CD14-positive monocyte (primary cell): ENCODE results near the gene ZRANB3. TPM values are rescaled to one million over a fixed set of nuclear protein-coding genes. Genes with fewer than 3 reads are reported as not detected.

Experiments used
- DNase-seq, 3 donors: peaks; one replicate each; pipeline ENCODE4 v3.0.0-alpha.2; 2011 to 2022
- H2AFZ ChIP-seq: 2 replicates; pipeline ENCODE4 v1.6.0; 2012; ENCODE audit warnings: mild to moderate bottlenecking, low read depth, low read length, inconsistent platforms; ENCODE audit not compliant: insufficient read depth, poor library complexity, severe bottlenecking
- H3K27ac ChIP-seq, 2 donors: 1 replicate in 1 of 2; 2 replicates in 1 of 2; pipeline ENCODE4 v1.5.1; 2012 to 2013; ENCODE audit warnings: low read length in 2 of 2, control low read depth in 1 of 2, inconsistent platforms in 1 of 2, low read depth in 1 of 2, mild to moderate bottlenecking in 1 of 2
- H3K27me3 ChIP-seq, 2 donors: one replicate each; pipeline versions ENCODE4 v1.6.0 to v1.6.1; 2011 to 2013; ENCODE audit warnings: low read length in 2 of 2; ENCODE audit not compliant: control insufficient read depth in 2 of 2, insufficient read depth in 2 of 2
- H3K36me3 ChIP-seq, 2 donors: replicated peaks in 1 of 2; 1 replicate in 1 of 2; 2 replicates in 1 of 2; pipeline versions ENCODE4 v1.5.1 to v1.6.1; 2012 to 2013; ENCODE audit warnings: low read length in 2 of 2, control low read depth in 1 of 2, inconsistent platforms in 1 of 2, mild to moderate bottlenecking in 1 of 2; ENCODE audit not compliant: insufficient read depth in 2 of 2, control insufficient read depth in 1 of 2
- H3K4me1 ChIP-seq, 2 donors: 1 replicate in 1 of 2; 2 replicates in 1 of 2; pipeline versions ENCODE4 v1.5.1 to v1.6.1; 2012 to 2013; ENCODE audit warnings: low read length in 2 of 2, control low read depth in 1 of 2, inconsistent platforms in 1 of 2, mild to moderate bottlenecking in 1 of 2, moderate library complexity in 1 of 2; ENCODE audit not compliant: insufficient read depth in 2 of 2, control insufficient read depth in 1 of 2
- H3K4me2 ChIP-seq: replicated peaks from 2 replicates; pipeline ENCODE3; 2012; ENCODE audit warnings: low read length, moderate library complexity, mild to moderate bottlenecking; ENCODE audit not compliant: poor library complexity, severe bottlenecking; ENCODE audit errors: extremely low read depth
- H3K4me3 ChIP-seq, 3 experiments: fragments of 200-600 bp in 1 of 3; sonication (generic) in 1 of 3; replicated peaks in 1 of 3; 1 replicate in 2 of 3; 2 replicates in 1 of 3; pipeline ENCODE4 v1.5.1; 2011 to 2013; ENCODE audit warnings: low read length in 3 of 3, mild to moderate bottlenecking in 3 of 3, control low read depth in 2 of 3, low read depth in 2 of 3, inconsistent platforms in 1 of 3, moderate library complexity in 1 of 3
- H3K79me2 ChIP-seq: 2 replicates; pipeline ENCODE4 v1.6.0; 2012; ENCODE audit warnings: mild to moderate bottlenecking, control low read depth, inconsistent platforms, low read length, moderate library complexity; ENCODE audit not compliant: insufficient read depth
- H3K9ac ChIP-seq: 2 replicates; pipeline ENCODE4 v1.6.0; 2017; ENCODE audit warnings: low read length, mild to moderate bottlenecking; ENCODE audit not compliant: insufficient read depth, poor library complexity, severe bottlenecking
- H3K9me3 ChIP-seq, 2 donors: replicated peaks in 1 of 2; 1 replicate in 1 of 2; 2 replicates in 1 of 2; pipeline versions ENCODE4 v1.5.1 to v1.6.1; 2012 to 2013; ENCODE audit warnings: low read length in 2 of 2, control low read depth in 1 of 2; ENCODE audit not compliant: control insufficient read depth in 1 of 2, insufficient read depth in 1 of 2
- H4K20me1 ChIP-seq: 2 replicates; pipeline ENCODE4 v1.6.0; 2012; ENCODE audit warnings: mild to moderate bottlenecking, low read length, control low read depth, moderate library complexity; ENCODE audit not compliant: insufficient read depth
- H3K27ac Mint-ChIP-seq, 7 donors: one replicate each; pipeline ENCODE4 v1.8.0; 2020; ENCODE audit warnings: mild to moderate bottlenecking in 7 of 7, mixed read lengths in 7 of 7, moderate library complexity in 6 of 7, inconsistent platforms in 2 of 7
- H3K27me3 Mint-ChIP-seq, 3 donors: one replicate each; pipeline ENCODE4 v1.8.0; 2021 to 2022; ENCODE audit warnings: low read depth in 3 of 3, mild to moderate bottlenecking in 3 of 3, mixed read lengths in 3 of 3, moderate library complexity in 3 of 3, inconsistent platforms in 1 of 3
- H3K36me3 Mint-ChIP-seq, 2 donors: one replicate each; pipeline ENCODE4 v1.8.0; 2020; ENCODE audit warnings: mixed read lengths in 2 of 2, inconsistent platforms in 1 of 2, mild to moderate bottlenecking in 1 of 2
- H3K4me1 Mint-ChIP-seq: one replicate; pipeline ENCODE4 v1.8.0; 2020; ENCODE audit warnings: mild to moderate bottlenecking, mixed read lengths
- H3K4me3 Mint-ChIP-seq, 2 donors: one replicate each; pipeline ENCODE4 v1.8.0; 2020; ENCODE audit warnings: mild to moderate bottlenecking in 2 of 2, mixed read lengths in 2 of 2, moderate library complexity in 1 of 2
- H3K9me3 Mint-ChIP-seq, 7 donors: one replicate each; pipeline ENCODE4 v1.8.0; 2020 to 2022; ENCODE audit warnings: mixed read lengths in 7 of 7, mild to moderate bottlenecking in 6 of 7, moderate library complexity in 6 of 7, inconsistent platforms in 2 of 7
- WGBS: methylation state at CpG from one replicate; pipeline ENCODE4 v1.1.5; 2013; ENCODE audit warnings: missing lambda C conversion rate; ENCODE audit not compliant: insufficient coverage; 5-methylcytosine and 5-hydroxymethylcytosine counted together
- intact Hi-C, 2 donors: fragments of 100-400 bp; cut with micrococcal nuclease; formaldehyde crosslinking; loops; one replicate each; pipeline versions ENCODE4 v1.15.0 to v1.15.1; 2023
- polyA plus RNA-seq, 3 donors: library from polyadenylated mRNA; depleted of rRNA in 1 of 3; unstranded in 2 of 3; stranded (reverse) in 1 of 3; fragments of 300-500 nt in 2 of 3; fragments of >200 nt in 1 of 3; fragmentation: Illumina TruSeq in 2 of 3; gene quantifications; 1 replicate in 2 of 3; 2 replicates in 1 of 3; pipeline ENCODE4 v1.2.3, GENCODE V29; 2012 to 2021
- TF ChIP-seq, protein P1 (sequence below): fragments of 200-600 bp; IDR thresholded peaks from one replicate; pipeline ENCODE4 v1.8.0; 2022; ENCODE audit warnings: antibody characterized with exemption, mild to moderate bottlenecking

ZRANB3 gene
- polyA plus RNA-seq, 3 donors: 0.47 to 3.5 (median 0.64) TPM

GRCh38 chr2:135097532-135098231, 433.3 kb downstream of the ZRANB3 start:
- Histone ChIP-seq H3K36me3 (peaks cover 50 to 81% of the 10 kb centered on the region in 2 donors), H2AFZ (no peak overlapping the region), H3K4me2 (no peak overlapping the region), H4K20me1 (no peaks in the 10 kb centered on the region), H3K27me3 (no peaks in the 10 kb centered on the region), H3K27ac (no peak overlapping the region), H3K9ac (no peak overlapping the region), H3K4me1 (no peaks in the 10 kb centered on the region), H3K4me3 (no peak overlapping the region), H3K9me3 (peaks cover 0 to 6% of the 10 kb centered on the region in 2 donors), H3K79me2 (no peaks in the 10 kb centered on the region)
- H3K4me3 Mint-ChIP-seq: no peak overlapping the region
- H3K27me3 Mint-ChIP-seq: peaks cover 0 to 1% (median 0%) of the 10 kb centered on the region in 3 donors
- no CpG with 5 or more reads among the region's 2 CpGs for WGBS
- TF ChIP-seq, protein P1, sequence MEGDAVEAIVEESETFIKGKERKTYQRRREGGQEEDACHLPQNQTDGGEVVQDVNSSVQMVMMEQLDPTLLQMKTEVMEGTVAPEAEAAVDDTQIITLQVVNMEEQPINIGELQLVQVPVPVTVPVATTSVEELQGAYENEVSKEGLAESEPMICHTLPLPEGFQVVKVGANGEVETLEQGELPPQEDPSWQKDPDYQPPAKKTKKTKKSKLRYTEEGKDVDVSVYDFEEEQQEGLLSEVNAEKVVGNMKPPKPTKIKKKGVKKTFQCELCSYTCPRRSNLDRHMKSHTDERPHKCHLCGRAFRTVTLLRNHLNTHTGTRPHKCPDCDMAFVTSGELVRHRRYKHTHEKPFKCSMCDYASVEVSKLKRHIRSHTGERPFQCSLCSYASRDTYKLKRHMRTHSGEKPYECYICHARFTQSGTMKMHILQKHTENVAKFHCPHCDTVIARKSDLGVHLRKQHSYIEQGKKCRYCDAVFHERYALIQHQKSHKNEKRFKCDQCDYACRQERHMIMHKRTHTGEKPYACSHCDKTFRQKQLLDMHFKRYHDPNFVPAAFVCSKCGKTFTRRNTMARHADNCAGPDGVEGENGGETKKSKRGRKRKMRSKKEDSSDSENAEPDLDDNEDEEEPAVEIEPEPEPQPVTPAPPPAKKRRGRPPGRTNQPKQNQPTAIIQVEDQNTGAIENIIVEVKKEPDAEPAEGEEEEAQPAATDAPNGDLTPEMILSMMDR: no peak
- no peak for DNase-seq
- no peak overlapping the region for H3K27ac Mint-ChIP-seq
- peaks cover 0 to 12% (median 3%) of the 10 kb centered on the region in 7 donors for H3K9me3 Mint-ChIP-seq
- intact Hi-C loops: no loop called here
- no peaks in the 10 kb centered on the region for H3K4me1 Mint-ChIP-seq
- peaks cover 54 to 73% of the 10 kb centered on the region in 2 donors for H3K36me3 Mint-ChIP-seq

DNA sequence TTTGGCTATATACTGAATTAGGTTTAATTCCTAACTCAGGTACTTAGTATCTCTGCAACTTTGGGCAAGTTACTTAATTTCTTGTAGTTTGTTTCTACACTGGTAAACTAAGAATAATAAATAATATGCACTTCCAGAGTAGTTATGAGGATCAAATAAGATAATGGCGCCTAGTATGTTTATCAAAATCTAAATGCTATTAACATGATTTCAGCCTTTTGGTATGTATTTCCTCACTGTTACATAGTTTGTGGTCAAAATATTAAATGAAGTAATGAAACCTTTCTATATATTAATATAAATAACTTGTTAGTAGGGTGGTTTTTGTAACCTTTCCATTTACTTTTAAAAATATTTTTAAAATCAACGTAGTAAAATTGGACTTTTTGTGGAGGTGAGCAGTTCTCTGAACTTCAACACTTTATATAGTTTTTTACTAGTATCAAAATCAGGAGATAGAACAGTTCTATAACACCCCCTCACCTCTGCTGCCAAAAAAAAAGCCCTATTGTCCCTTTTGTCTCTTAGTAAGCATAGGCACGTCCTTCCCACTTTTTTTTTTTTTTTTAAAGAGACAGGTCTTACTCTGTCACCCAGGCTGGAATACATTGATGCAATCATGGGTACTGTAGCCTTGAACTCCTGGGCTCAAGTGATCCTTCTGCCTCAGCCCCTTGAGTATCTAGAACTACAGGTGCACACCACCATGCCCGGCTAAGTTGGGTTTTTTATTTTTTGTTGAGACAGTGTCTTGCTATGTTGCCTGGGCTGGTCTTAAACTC, 434.2 kb downstream of the ZRANB3 start:
- Mint-ChIP-seq H3K4me1 (no peaks in the 10 kb centered on the region), H3K27ac (no peak overlapping the region), H3K9me3 (peaks cover 0 to 10% (median 2%) of the 10 kb centered on the region in 7 donors), H3K4me3 (no peak overlapping the region), H3K27me3 (peaks cover 0 to 1% (median 0%) of the 10 kb centered on the region in 3 donors), H3K36me3 (peaks cover 55 to 73% of the 10 kb centered on the region in 2 donors)
- Histone ChIP-seq H3K27me3 (no peaks in the 10 kb centered on the region), H3K4me1 (no peaks in the 10 kb centered on the region), H3K27ac (no peak overlapping the region), H3K4me2 (no peak overlapping the region), H3K9ac (no peak overlapping the region), H3K36me3 (peaks cover 46 to 81% of the 10 kb centered on the region in 2 donors), H3K9me3 (no peaks in the 10 kb centered on the region), H3K79me2 (no peaks in the 10 kb centered on the region), H3K4me3 (no peak overlapping the region), H2AFZ (no peak overlapping the region), H4K20me1 (no peaks in the 10 kb centered on the region)
- DNase-seq: no peak
- no CpG with 5 or more reads among the region's 4 CpGs for WGBS
- TF ChIP-seq, protein P1: no peak
- intact Hi-C loops: no loop called here
